ENCODE results near the gene RYK.

DNA sequence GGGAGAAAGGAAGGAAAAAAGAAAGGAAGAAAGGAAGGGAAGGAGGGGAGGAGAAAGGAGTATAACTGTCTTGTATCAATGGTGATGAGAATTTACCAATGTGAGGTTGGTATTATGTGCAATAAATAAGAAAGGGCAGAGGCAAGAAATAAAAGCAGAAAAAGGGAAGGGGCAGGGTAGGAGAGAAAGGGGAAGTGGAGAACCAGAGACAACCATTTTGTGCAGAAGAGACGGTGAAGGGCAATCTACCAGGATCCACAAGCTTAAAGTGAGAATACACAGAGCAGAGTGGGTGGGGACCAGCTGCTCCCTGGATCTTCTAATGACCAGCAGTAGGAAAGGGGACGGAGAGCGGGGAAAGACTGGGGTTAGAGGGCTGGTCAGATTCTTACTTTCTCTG is 114.1 kb downstream of the RYK start:
- TF ChIP-seq, protein P1, sequence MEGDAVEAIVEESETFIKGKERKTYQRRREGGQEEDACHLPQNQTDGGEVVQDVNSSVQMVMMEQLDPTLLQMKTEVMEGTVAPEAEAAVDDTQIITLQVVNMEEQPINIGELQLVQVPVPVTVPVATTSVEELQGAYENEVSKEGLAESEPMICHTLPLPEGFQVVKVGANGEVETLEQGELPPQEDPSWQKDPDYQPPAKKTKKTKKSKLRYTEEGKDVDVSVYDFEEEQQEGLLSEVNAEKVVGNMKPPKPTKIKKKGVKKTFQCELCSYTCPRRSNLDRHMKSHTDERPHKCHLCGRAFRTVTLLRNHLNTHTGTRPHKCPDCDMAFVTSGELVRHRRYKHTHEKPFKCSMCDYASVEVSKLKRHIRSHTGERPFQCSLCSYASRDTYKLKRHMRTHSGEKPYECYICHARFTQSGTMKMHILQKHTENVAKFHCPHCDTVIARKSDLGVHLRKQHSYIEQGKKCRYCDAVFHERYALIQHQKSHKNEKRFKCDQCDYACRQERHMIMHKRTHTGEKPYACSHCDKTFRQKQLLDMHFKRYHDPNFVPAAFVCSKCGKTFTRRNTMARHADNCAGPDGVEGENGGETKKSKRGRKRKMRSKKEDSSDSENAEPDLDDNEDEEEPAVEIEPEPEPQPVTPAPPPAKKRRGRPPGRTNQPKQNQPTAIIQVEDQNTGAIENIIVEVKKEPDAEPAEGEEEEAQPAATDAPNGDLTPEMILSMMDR (conservative IDR thresholded peaks at IDR 0.05; ENCODE audit: low read depth in 2 of 2), result no peak
- TF ChIP-seq, protein P2, sequence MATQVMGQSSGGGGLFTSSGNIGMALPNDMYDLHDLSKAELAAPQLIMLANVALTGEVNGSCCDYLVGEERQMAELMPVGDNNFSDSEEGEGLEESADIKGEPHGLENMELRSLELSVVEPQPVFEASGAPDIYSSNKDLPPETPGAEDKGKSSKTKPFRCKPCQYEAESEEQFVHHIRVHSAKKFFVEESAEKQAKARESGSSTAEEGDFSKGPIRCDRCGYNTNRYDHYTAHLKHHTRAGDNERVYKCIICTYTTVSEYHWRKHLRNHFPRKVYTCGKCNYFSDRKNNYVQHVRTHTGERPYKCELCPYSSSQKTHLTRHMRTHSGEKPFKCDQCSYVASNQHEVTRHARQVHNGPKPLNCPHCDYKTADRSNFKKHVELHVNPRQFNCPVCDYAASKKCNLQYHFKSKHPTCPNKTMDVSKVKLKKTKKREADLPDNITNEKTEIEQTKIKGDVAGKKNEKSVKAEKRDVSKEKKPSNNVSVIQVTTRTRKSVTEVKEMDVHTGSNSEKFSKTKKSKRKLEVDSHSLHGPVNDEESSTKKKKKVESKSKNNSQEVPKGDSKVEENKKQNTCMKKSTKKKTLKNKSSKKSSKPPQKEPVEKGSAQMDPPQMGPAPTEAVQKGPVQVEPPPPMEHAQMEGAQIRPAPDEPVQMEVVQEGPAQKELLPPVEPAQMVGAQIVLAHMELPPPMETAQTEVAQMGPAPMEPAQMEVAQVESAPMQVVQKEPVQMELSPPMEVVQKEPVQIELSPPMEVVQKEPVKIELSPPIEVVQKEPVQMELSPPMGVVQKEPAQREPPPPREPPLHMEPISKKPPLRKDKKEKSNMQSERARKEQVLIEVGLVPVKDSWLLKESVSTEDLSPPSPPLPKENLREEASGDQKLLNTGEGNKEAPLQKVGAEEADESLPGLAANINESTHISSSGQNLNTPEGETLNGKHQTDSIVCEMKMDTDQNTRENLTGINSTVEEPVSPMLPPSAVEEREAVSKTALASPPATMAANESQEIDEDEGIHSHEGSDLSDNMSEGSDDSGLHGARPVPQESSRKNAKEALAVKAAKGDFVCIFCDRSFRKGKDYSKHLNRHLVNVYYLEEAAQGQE (IDR thresholded peaks at IDR 0.05; ENCODE audit: unreplicated experiment), result no peak
- no peak for TF ChIP-seq POLR2AphosphoS5 (IDR thresholded peaks at IDR 0.05; ENCODE audit: low read depth)
- no peak for TF ChIP-seq EZH2 (IDR thresholded peaks at IDR 0.05; ENCODE audit: low read depth, unreplicated experiment)
- no peak for TF ChIP-seq JUNB (IDR thresholded peaks at IDR 0.05; ENCODE audit: unreplicated experiment)
- no peak for TF ChIP-seq CREB1 (CRISPR knock-in tag; IDR thresholded peaks at IDR 0.05; ENCODE audit: low read depth)
- TF ChIP-seq NANOG (IDR thresholded peaks at IDR 0.05; ENCODE audit: borderline replicate concordance), result no peak
